ENCODE data around the gene HOXA5. TPM values are rescaled to one million over a fixed set of nuclear protein-coding genes. Genes with fewer than 3 reads are reported as not detected.
A peak's percentile ranks its signal among the peaks of the same experiment; 100 is the strongest.

Gene HOXA5
- total and polyA plus RNA-seq, 2 donors (not counting 1 experiment from before 2014, with no cell fraction given), result 18.3 to 35.6 TPM

DNA sequence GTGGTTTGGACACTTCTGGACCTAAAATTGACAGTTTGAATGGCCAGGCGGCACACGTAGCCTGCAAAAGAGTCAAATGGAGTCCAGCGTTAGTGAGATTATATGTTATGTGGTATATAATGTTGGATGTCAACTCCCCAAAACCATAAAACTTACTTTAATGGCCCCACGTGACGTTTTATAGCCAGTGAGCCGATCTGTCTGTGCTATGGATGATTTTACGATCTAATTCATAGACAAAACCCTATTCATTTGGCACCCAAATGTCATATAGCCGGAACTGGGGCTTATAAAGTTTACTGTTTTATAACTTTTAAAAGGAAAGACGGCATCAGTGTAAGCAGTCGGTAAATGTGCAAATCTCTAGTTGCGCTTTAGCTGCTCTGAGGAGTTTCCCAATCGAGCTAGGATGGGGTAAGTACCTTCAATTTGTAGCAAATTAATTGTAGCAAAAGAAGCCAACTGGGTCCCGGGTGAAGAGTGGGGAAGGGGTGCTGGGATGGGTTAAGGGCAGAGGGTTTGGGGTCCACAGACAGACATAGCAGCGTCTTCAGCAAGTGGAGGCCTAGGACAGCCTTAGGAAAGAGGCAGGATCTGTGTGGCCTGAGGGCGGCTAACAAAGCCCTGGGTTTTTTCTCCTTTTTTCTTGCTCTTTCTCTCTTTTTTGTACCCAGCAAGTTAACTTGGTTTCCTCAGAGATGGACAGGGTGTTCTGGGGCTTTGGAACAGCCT lies 3.2 kb downstream of the HOXA5 start:
- Histone ChIP-seq H3K27ac (ENCODE audit: insufficient read depth, low read length) (peak overlapping the region; percentile 98), H4K20me1 (ENCODE audit: control insufficient read depth, extremely low read depth, insufficient read depth, low read length) (no peaks in the 10 kb centered on the region), H3K9ac (ENCODE audit: insufficient read depth, low read length) (peak overlapping the region; percentile 82), H3K4me2 (ENCODE audit: extremely low read depth, insufficient read depth, low read length) (peak overlapping the region; percentile 99), H3K4me1 (ENCODE audit: control insufficient read depth, extremely low read depth, insufficient read depth, low read length) (peaks cover 18% of the 10 kb centered on the region), H3K79me2 (ENCODE audit: control insufficient read depth, insufficient read depth, low read length) (peaks cover 79% of the 10 kb centered on the region), H3K9me3 (ENCODE audit: control insufficient read depth, insufficient read depth, low read depth, low read length) (no peaks in the 10 kb centered on the region), H3K4me3 (replicated peaks in 1 of 4; ENCODE audit: control extremely low read depth in 1 of 4, insufficient read depth in 1 of 4, low read depth in 3 of 4, low read length in 4 of 4) (peak overlapping the region; percentile 89 to 99 (median 94)), H3K36me3 (ENCODE audit: control insufficient read depth, insufficient read depth, low read length) (peaks cover 2% of the 10 kb centered on the region), H3K27me3 (ENCODE audit: control insufficient read depth, insufficient read depth, low read length) (no peaks in the 10 kb centered on the region), H2AFZ (ENCODE audit: low read length) (no peak overlapping the region)
- no peak for DNase-seq (ENCODE audit: low read depth in 2 of 2)
- TF ChIP-seq EZH2 (IDR thresholded peaks at IDR 0.05; ENCODE audit: low read length, missing control alignments), result no peak
- TF ChIP-seq, protein P1, sequence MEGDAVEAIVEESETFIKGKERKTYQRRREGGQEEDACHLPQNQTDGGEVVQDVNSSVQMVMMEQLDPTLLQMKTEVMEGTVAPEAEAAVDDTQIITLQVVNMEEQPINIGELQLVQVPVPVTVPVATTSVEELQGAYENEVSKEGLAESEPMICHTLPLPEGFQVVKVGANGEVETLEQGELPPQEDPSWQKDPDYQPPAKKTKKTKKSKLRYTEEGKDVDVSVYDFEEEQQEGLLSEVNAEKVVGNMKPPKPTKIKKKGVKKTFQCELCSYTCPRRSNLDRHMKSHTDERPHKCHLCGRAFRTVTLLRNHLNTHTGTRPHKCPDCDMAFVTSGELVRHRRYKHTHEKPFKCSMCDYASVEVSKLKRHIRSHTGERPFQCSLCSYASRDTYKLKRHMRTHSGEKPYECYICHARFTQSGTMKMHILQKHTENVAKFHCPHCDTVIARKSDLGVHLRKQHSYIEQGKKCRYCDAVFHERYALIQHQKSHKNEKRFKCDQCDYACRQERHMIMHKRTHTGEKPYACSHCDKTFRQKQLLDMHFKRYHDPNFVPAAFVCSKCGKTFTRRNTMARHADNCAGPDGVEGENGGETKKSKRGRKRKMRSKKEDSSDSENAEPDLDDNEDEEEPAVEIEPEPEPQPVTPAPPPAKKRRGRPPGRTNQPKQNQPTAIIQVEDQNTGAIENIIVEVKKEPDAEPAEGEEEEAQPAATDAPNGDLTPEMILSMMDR (conservative IDR thresholded peaks at IDR 0.05 in 1 of 2, IDR thresholded peaks at IDR 0.05 in 1 of 2; ENCODE audit: low read depth in 1 of 2, low read length in 2 of 2), result no peak

DNA sequence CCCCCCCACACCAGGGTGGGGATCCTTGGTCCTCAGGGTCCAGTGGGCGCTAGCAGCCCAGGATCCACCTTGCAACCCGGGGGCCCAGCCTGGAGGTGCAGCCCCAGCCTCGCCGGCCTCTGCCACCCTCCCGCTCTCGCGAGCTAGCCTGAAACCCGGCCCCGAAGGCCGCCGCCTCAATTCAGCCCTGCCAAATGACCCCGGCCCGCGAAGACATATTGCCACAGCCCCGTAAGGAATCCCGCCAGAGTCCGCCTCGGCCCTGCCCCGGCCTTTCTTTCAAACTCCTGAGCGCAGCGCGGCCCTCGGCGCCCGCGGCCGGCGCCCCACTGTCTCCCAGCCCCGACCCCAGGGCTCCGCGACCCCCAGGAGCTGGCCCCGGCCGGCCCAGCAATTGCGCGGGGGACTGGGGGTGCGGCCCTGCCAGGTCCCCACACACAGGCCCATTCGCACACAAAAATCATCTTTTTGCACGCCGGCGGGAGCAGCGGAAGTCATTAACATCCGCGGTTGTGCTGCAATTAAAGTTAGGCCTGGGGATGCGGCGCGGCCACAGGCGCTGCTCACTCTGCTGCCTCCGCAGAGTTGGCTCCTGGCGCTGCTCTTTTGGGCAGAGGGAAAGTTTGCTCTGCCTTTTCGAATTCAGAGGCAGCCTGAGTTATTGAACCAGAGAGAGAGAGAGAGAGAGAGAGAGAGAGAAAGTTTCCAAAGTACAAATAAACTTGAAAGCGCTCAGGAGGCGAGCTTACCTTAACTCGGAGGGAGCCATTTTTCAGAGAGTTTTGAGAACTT lies 4.0 kb downstream of the HOXA5 start:
- Histone ChIP-seq H3K9me3 (ENCODE audit: control insufficient read depth, insufficient read depth, low read depth, low read length) (no peaks in the 10 kb centered on the region), H3K36me3 (ENCODE audit: control insufficient read depth, insufficient read depth, low read length) (peaks cover 2% of the 10 kb centered on the region), H2AFZ (ENCODE audit: low read length) (no peak overlapping the region), H3K27me3 (ENCODE audit: control insufficient read depth, insufficient read depth, low read length) (no peaks in the 10 kb centered on the region), H3K9ac (ENCODE audit: insufficient read depth, low read length) (peak overlapping the region; percentile 82), H3K79me2 (ENCODE audit: control insufficient read depth, insufficient read depth, low read length) (peaks cover 74% of the 10 kb centered on the region), H3K4me3 (replicated peaks in 1 of 4; ENCODE audit: control extremely low read depth in 1 of 4, insufficient read depth in 1 of 4, low read depth in 3 of 4, low read length in 4 of 4) (peak overlapping the region; percentile 89 to 99 (median 94)), H3K4me2 (ENCODE audit: extremely low read depth, insufficient read depth, low read length) (peak overlapping the region; percentile 99), H3K27ac (ENCODE audit: insufficient read depth, low read length) (peak overlapping the region; percentile 98), H4K20me1 (ENCODE audit: control insufficient read depth, extremely low read depth, insufficient read depth, low read length) (no peaks in the 10 kb centered on the region), H3K4me1 (ENCODE audit: control insufficient read depth, extremely low read depth, insufficient read depth, low read length) (peaks cover 26% of the 10 kb centered on the region)
- DNase-seq (ENCODE audit: low read depth in 2 of 2), result no peak
- TF ChIP-seq, protein P1 (conservative IDR thresholded peaks at IDR 0.05 in 1 of 2, IDR thresholded peaks at IDR 0.05 in 1 of 2; ENCODE audit: low read depth in 1 of 2, low read length in 2 of 2), result no peak
- TF ChIP-seq EZH2 (IDR thresholded peaks at IDR 0.05; ENCODE audit: low read length, missing control alignments), result no peak

DNA sequence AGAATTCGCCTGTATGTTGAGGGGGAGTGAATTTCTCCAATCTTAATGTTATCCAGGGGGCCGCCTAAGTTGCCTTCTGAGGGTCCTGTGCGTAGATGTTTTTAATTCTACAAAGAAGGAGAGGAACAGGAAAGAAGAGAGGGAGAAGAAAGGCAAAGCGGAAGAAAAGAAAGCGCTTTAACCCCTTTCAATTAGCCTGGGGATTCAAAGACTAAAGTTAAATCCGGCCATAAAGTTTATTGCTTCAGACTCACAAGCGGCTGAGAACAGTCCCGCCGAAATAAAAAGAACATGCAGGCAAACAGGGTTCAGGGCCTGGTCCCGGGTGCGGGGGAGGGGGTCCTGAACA lies 4.5 kb downstream of the HOXA5 start:
- peak overlapping the region; percentile 57 to 99 (median 90) for H3K4me3 ChIP-seq (replicated peaks in 1 of 4; ENCODE audit: control extremely low read depth in 1 of 4, insufficient read depth in 1 of 4, low read depth in 3 of 4, low read length in 4 of 4)
- peaks cover 69% of the 10 kb centered on the region for H3K79me2 ChIP-seq (ENCODE audit: control insufficient read depth, insufficient read depth, low read length)

More for the DNA sequence above, 4.5 kb downstream of the HOXA5 start:
- Histone ChIP-seq H3K36me3 (ENCODE audit: control insufficient read depth, insufficient read depth, low read length) (peaks cover 2% of the 10 kb centered on the region), H3K9me3 (ENCODE audit: control insufficient read depth, insufficient read depth, low read depth, low read length) (no peaks in the 10 kb centered on the region), H3K9ac (ENCODE audit: insufficient read depth, low read length) (peak overlapping the region; percentile 82), H4K20me1 (ENCODE audit: control insufficient read depth, extremely low read depth, insufficient read depth, low read length) (no peaks in the 10 kb centered on the region), H3K4me1 (ENCODE audit: control insufficient read depth, extremely low read depth, insufficient read depth, low read length) (peaks cover 30% of the 10 kb centered on the region), H3K27me3 (ENCODE audit: control insufficient read depth, insufficient read depth, low read length) (no peaks in the 10 kb centered on the region), H3K4me2 (ENCODE audit: extremely low read depth, insufficient read depth, low read length) (peak overlapping the region; percentile 99), H2AFZ (ENCODE audit: low read length) (no peak overlapping the region), H3K27ac (ENCODE audit: insufficient read depth, low read length) (peak overlapping the region; percentile 98)
- no peak for TF ChIP-seq EZH2 (IDR thresholded peaks at IDR 0.05; ENCODE audit: low read length, missing control alignments)
- TF ChIP-seq, protein P1 (conservative IDR thresholded peaks at IDR 0.05 in 1 of 2, IDR thresholded peaks at IDR 0.05 in 1 of 2; ENCODE audit: low read depth in 1 of 2, low read length in 2 of 2), result no peak
- no peak for DNase-seq (ENCODE audit: low read depth in 2 of 2)

Data from fibroblast of lung (primary cell).